NCI-H748 (cell line): Measurements from ENCODE around the gene RNF31.
A peak's percentile ranks its signal among the peaks of the same experiment; 100 is the strongest.

Experiments
- DNase-seq: peaks from one replicate; lab custom pipeline; 2025; ENCODE audit not compliant: unreplicated experiment; lab: John Stamatoyannopoulos, UW

Gene RNF31

GRCh38 chr14:24137529-24138395 is 9.5 kb upstream of the RNF31 start:
- no peak for DNase-seq

GRCh38 chr14:24138396-24139271 is 8.7 kb upstream of the RNF31 start:
- no peak for DNase-seq

DNA sequence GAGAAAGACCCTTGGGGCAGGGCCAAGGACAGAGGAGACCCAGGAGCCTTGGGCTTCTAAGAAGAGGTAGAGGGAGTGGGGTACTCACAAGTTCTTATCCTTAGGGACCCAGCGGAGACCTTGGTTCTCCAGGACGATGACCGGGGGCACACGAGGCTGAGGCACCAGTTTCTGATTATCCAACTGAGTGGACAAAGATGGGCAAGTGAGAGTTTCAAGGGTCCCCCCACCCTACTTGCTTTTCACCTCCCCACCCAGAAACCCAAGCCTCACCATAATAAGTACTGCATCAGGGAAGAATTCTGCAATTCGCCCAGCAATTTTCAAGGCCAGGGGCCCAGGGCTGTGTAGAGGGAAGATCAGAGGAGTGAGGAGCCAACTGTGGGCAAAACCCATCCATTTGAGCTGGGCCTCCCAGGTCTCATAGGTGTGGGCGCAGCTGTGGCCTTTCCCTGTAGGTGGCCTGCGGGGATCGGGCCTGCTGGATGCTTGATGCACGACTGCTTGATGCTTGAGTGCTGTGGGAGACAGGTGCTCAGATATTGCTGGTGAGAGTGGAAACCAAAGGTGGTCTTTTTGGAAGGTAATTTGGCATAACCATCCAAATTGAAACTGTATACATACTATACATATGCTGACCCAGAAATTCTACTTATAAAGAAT is 7.9 kb upstream of the RNF31 start:
- no peak for DNase-seq

- peak; percentile 100 for DNase-seq
Measured at GRCh38 chr14:24141097-24141880, 6.0 kb upstream of the RNF31 start, which contains the start of gene EMC9. Gene EMC9 (minus strand): TSS chr14:24141591. CDS start chr14:24141304, 287 bp downstream.

GRCh38 chr14:24143511-24143910 is 3.8 kb upstream of the RNF31 start:
- DNase-seq = no peak

DNA sequence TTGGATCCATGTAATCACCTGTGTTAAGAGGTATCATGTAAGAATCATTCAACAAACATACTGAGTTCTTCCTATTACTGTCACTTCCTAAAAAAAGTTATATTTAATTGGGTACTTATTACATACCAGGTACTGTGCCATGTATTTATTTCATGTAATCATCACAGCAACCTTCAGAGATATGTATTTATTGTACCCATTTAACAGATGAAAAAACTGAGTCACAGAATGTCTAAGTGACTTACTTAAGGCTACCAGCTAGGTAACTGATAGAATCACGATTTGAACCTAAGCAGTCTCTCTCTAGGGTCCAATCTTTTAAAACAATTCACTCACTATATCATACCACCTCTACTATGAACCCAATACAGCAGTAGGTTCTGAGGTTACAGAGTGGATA is 2.8 kb upstream of the RNF31 start:
- DNase-seq = no peak

- no peak for DNase-seq
Measured at GRCh38 chr14:24145219-24145618, 2.1 kb upstream of the RNF31 start.

DNA sequence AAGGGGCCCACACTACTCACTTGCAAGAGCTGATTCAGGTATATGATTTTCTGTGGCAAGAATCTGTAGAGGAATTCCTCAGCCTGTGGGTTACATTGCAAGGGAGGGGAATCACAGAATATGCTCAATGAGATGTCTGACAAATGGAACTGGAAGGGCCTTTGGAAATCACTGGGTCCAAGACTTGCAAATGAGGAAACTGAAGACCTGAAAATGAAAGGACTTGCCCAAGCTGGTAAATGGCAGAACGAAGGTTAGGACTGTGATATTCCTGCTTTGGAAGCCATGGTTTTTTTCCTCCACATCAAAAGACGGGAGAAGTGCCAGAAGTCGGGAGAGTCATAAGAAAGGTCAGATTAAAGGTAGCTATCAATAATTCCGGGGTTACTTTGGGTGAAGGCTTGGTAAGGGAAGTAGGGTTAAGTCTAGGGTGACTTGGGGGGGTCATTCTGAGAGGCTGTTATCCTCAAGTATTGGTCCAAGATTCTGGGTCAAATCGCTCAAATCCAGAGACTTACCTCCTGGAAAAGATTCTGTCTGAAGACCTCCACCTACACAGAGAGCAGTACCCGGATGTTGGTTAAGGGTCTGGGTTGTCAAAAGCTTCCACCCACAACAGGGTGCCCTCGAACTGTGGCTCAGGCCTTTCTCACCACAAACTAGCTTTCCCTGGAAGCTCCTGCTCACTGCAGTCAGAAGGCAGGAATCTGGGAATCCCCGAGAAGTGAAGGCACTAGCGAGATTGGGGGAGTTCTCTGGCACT is 1.4 kb upstream of the RNF31 start:
- peak; percentile 63 for DNase-seq

GRCh38 chr14:24146453-24146977 is 783 bp upstream of the RNF31 start, which contains the start of gene PSME2:
Gene PSME2 (minus strand): TSS chr14:24146610. CDS start chr14:24146581, 29 bp downstream.
- peak; percentile 98 for DNase-seq

DNA sequence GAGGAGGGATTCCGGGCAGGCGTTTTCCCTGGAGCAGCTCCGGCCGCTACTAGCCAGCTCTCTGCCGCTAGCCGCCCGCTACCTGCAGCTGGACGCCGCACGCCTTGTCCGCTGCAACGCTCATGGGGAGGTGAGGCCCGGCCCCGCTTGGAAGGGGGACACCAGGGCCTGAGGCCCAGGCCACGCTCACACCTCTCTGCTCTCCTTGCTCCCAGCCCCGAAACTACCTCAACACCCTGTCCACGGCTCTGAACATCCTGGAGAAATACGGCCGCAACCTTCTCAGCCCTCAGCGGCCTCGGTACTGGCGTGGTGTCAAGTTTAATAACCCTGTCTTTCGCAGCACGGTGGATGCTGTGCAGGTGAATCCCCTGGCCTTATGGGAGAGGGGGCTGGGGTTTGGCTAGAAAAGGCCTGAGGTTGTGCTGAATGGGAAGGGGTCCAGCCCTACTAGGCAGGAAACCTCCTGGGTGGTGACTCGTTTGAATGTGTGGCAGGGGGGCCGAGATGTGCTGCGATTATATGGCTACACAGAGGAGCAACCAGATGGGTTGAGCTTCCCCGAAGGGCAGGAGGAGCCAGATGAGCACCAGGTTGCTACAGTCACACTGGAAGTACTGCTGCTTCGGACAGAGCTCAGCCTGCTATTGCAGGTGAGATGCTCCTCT is 597 bp downstream of the RNF31 start:
- no peak for DNase-seq

GRCh38 chr14:24149302-24149969 is 2.1 kb downstream of the RNF31 start:
- DNase-seq = no peak

- DNase-seq = no peak
Measured at GRCh38 chr14:24150061-24150460, 2.8 kb downstream of the RNF31 start.

- DNase-seq = no peak
Measured at GRCh38 chr14:24150567-24150966, 3.3 kb downstream of the RNF31 start.

DNA sequence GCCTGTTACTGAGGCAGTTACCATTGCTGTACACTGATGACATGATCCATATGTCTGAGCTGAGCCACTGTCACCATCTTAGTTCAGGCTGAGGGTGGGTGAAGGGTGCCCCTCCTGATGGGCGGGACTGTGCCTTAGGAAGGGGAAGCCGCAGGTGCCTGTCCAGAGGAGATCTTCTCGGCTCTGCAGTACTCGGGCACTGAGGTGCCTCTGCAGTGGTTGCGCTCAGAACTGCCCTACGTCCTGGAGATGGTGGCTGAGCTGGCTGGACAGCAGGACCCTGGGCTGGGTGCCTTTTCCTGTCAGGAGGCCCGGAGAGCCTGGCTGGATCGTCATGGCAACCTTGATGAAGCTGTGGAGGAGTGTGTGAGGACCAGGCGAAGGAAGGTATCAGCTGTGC is 3.7 kb downstream of the RNF31 start:
- DNase-seq = no peak

DNA sequence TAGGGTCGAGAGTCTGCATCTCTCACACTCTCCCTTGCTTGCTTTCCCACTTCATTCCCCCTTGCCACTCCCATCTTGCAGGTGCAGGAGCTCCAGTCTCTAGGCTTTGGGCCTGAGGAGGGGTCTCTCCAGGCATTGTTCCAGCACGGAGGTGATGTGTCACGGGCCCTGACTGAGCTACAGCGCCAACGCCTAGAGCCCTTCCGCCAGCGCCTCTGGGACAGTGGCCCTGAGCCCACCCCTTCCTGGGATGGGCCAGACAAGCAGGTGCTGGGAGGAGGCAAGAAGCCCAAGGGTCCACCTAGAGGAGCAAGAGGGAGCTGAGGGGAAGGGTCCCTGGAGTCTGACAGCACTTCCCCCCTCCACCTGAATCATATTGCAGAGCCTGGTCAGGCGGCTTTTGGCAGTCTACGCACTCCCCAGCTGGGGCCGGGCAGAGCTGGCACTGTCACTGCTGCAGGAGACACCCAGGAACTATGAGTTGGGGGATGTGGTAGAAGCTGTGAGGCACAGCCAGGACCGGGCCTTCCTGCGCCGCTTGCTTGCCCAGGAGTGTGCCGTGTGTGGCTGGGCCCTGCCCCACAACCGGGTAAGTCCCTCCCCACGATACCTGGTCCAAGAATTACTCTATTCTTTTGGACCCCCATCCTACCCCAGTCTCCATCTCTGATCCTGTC is 4.2 kb downstream of the RNF31 start:
- DNase-seq = no peak

DNA sequence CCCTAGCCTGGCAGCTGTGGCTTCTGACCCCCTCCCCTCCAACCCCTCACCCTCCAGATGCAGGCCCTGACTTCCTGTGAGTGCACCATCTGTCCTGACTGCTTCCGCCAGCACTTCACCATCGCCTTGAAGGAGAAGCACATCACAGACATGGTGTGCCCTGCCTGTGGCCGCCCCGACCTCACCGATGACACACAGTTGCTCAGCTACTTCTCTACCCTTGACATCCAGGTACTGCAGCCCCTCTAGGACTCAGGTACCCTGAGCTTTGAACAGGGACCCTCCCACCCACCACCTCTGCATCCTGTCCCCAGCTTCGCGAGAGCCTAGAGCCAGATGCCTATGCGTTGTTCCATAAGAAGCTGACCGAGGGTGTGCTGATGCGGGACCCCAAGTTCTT is 7.8 kb downstream of the RNF31 start:
- no peak for DNase-seq

- DNase-seq = no peak
Measured at GRCh38 chr14:24156840-24157239, 9.5 kb downstream of the RNF31 start.

DNA sequence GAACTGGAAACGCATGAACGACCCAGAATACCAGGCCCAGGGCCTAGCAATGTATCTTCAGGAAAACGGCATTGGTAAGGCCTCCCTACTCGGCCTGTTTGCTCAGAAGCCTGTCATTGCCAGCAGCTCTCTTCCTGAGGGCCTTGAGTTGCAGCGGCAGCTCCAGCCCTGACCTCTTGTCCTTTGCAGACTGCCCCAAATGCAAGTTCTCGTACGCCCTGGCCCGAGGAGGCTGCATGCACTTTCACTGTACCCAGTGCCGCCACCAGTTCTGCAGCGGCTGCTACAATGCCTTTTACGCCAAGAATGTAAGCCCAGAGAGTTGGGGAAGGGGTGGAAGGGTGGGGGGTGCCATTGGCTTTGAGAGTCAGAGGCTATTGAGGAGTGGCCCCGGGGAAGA is 10.0 kb downstream of the RNF31 start:
- no peak for DNase-seq
